A549 (cell line): ENCODE measurements around the gene AKR7A2. TPM values are rescaled to one million over a fixed set of nuclear protein-coding genes. Genes with fewer than 3 reads are reported as not detected.

ENCODE experiments used
- ATAC-seq, 2 experiments: fragments of 200-7000 bp in 1 of 2; fragments of >200 bp in 1 of 2; cut with Nextera tagmentation in 1 of 2; cut with Tn5 transposase in 1 of 2; 3 replicates each; pipeline versions ENCODE4 v1.8.0 to v1.9.1; 2018 to 2020; ENCODE audit warnings: mild to moderate bottlenecking in 1 of 2, moderate library complexity in 1 of 2
- CTCF ChIA-PET: fragments of 300-600 bp; sonication (Branson Sonifier 250); formaldehyde crosslinking; extraction: SDS; loops from one replicate; lab custom pipeline; 2021; ENCODE audit warnings: antibody characterized with exemption, inconsistent platforms; lab: Yijun Ruan, JAX
- POLR2A ChIA-PET: fragments of 350-600 bp; formaldehyde crosslinking; extraction: SDS; loops from one replicate; lab custom pipeline; 2021; ENCODE audit warnings: antibody characterized with exemption, inconsistent platforms; lab: Yijun Ruan, JAX
- DNase-seq, 2 experiments: peaks; one replicate each; pipeline versions ENCODE4 v3.0.0 to v3.0.0-alpha.2; 2011 to 2016; ENCODE audit warnings: low read depth in 1 of 2, low spot score in 1 of 2
- FAIRE-seq: peaks from 2 replicates; lab custom pipeline; 2011; peaks lifted over from hg19 to GRCh38; lab: Jason Lieb, UNC
- H3K27ac ChIP-seq, 2 experiments: fragments of >200 bp; sonication (Bioruptor Twin); formaldehyde crosslinking; 3 replicates each; pipeline ENCODE4 v1.5.1; 2016 to 2017
- H3K4me1 ChIP-seq: fragments of >200 bp; sonication (Bioruptor Twin); formaldehyde crosslinking; 3 replicates; pipeline ENCODE4 v1.6.1; 2016
- H3K4me2 ChIP-seq: fragments of >200 bp; sonication (Bioruptor Twin); formaldehyde crosslinking; 3 replicates; pipeline ENCODE4 v1.6.1; 2016
- H3K4me3 ChIP-seq: fragments of >200 bp; sonication (Bioruptor Twin); formaldehyde crosslinking; 3 replicates; pipeline ENCODE4 v1.5.1; 2016
- H3K9me3 ChIP-seq: fragments of >200 bp; sonication (Bioruptor Twin); formaldehyde crosslinking; 3 replicates; pipeline ENCODE4 v1.6.1; 2016
- BHLHE40 ChIP-seq: IDR thresholded peaks from 2 replicates; pipeline ENCODE4 v1.6.1; 2012; ENCODE audit warnings: low read depth, low read length, inconsistent platforms
- CBX2 ChIP-seq: fragments of 200-600 bp; sonication (generic); IDR thresholded peaks from 2 replicates; pipeline ENCODE4 v1.6.1; 2016; ENCODE audit warnings: low read depth, mild to moderate bottlenecking, borderline replicate concordance
- CBX8 ChIP-seq: fragments of 200-600 bp; sonication (generic); IDR thresholded peaks from 2 replicates; pipeline ENCODE4 v1.6.1; 2016
- CEBPB ChIP-seq, 2 experiments: fragments of >200 bp in 1 of 2; sonication (Bioruptor Twin) in 1 of 2; formaldehyde crosslinking in 1 of 2; IDR thresholded peaks; 2 replicates each; pipeline ENCODE4 v1.6.1; 2012 to 2016
- CHD2 ChIP-seq: fragments of 150-350 bp; IDR thresholded peaks from 2 replicates; pipeline ENCODE4 v1.6.1; 2014; ENCODE audit warnings: low read length; ENCODE audit not compliant: partially characterized antibody
- EHF ChIP-seq: fragments of 250-450 bp; sonication (Bioruptor Pico); IDR thresholded peaks from 2 replicates; pipeline ENCODE4 v1.5.0; 2020; ENCODE audit warnings: mild to moderate bottlenecking
- ESRRA ChIP-seq: fragments of 150-350 bp; IDR thresholded peaks from 2 replicates; pipeline ENCODE4 v1.6.1; 2014; ENCODE audit warnings: mild to moderate bottlenecking, low read length, borderline replicate concordance
- GATA3 ChIP-seq: IDR thresholded peaks from 2 replicates; pipeline ENCODE4 v1.6.1; 2012; ENCODE audit warnings: borderline replicate concordance
- HDAC2 ChIP-seq: fragments of 200-600 bp; sonication (generic); IDR thresholded peaks from 2 replicates; pipeline ENCODE4 v1.6.1; 2016
- HOXB5 ChIP-seq: fragments of 250-450 bp; sonication (Bioruptor Pico); IDR thresholded peaks from 2 replicates; pipeline ENCODE4 v1.5.0; 2020; ENCODE audit warnings: mild to moderate bottlenecking, moderate library complexity
- KDM1A ChIP-seq: fragments of 200-600 bp; sonication (generic); IDR thresholded peaks from 2 replicates; pipeline ENCODE4 v1.6.1; 2016; ENCODE audit warnings: low read depth, mild to moderate bottlenecking
- KDM5A ChIP-seq: fragments of 200-600 bp; sonication (generic); IDR thresholded peaks from 2 replicates; pipeline ENCODE4 v1.6.1; 2016; ENCODE audit warnings: antibody characterized with exemption, mild to moderate bottlenecking
- MAZ ChIP-seq: fragments of 150-350 bp; IDR thresholded peaks from 2 replicates; pipeline ENCODE4 v1.6.1; 2014; ENCODE audit warnings: antibody characterized with exemption, low read depth, low read length, borderline replicate concordance
- NFE2L2 ChIP-seq: fragments of 150-350 bp; conservative IDR thresholded peaks from 2 replicates; pipeline ENCODE4 v1.6.1; 2014; ENCODE audit warnings: low read length
- PHF8 ChIP-seq: fragments of 200-600 bp; sonication (generic); IDR thresholded peaks from 2 replicates; pipeline ENCODE4 v1.6.1; 2016; ENCODE audit warnings: low read depth, mild to moderate bottlenecking, antibody characterized with exemption, moderate library complexity, borderline replicate concordance
- RAD21 ChIP-seq, 2 experiments: fragments of >200 bp in 1 of 2; sonication (Bioruptor Twin) in 1 of 2; formaldehyde crosslinking in 1 of 2; IDR thresholded peaks in 1 of 2; conservative IDR thresholded peaks in 1 of 2; 2 replicates in 1 of 2; 3 replicates in 1 of 2; pipeline ENCODE4 v1.6.1; 2012 to 2018; ENCODE audit warnings: inconsistent platforms in 1 of 2
- RARB ChIP-seq: fragments of 250-450 bp; sonication (Bioruptor Pico); IDR thresholded peaks from 2 replicates; pipeline ENCODE4 v1.8.0; 2021; ENCODE audit warnings: mild to moderate bottlenecking, moderate library complexity
- RFX5 ChIP-seq: fragments of 450-650 bp; IDR thresholded peaks from 2 replicates; pipeline ENCODE4 v1.7.1; 2014; ENCODE audit warnings: antibody characterized with exemption, mild to moderate bottlenecking, moderate library complexity
- RNF2 ChIP-seq: fragments of 200-600 bp; sonication (generic); IDR thresholded peaks from 2 replicates; pipeline ENCODE4 v1.6.1; 2016; ENCODE audit warnings: low read depth, mild to moderate bottlenecking, antibody characterized with exemption, moderate library complexity, borderline replicate concordance
- TFCP2L1 ChIP-seq: fragments of 250-450 bp; sonication (Bioruptor Pico); IDR thresholded peaks from 2 replicates; pipeline ENCODE4 v1.5.0; 2021; ENCODE audit warnings: mild to moderate bottlenecking
- TP53 ChIP-seq: fragments of 250-450 bp; sonication (Bioruptor Pico); IDR thresholded peaks from 2 replicates; pipeline ENCODE4 v1.5.0; 2021; ENCODE audit warnings: mild to moderate bottlenecking, moderate library complexity
- ZFP36 ChIP-seq: fragments of 450-650 bp; IDR thresholded peaks from 2 replicates; pipeline ENCODE4 v1.6.1; 2014; ENCODE audit warnings: borderline replicate concordance; ENCODE audit not compliant: partially characterized antibody
- ZNF302 ChIP-seq: fragments of 250-450 bp; sonication (Bioruptor Pico); IDR thresholded peaks from 2 replicates; pipeline ENCODE4 v1.9.0; 2021; ENCODE audit warnings: inconsistent platforms, mild to moderate bottlenecking, moderate library complexity
- WGBS: methylation state at CpG from one replicate; pipeline ENCODE4 v1.1.6; 2017; ENCODE audit errors: missing lambda C conversion rate; 5-methylcytosine and 5-hydroxymethylcytosine counted together
- polyA plus RNA-seq, 4 experiments: library from polyadenylated mRNA; depleted of rRNA in 3 of 4; stranded (reverse); fragments of >200 nt; fragmentation: RNase III in 1 of 4; extraction: RNeasy Plus Mini Kit Qiagen cat#74134 plus additional on column Dnase treatment in 1 of 4; gene quantifications; 2 replicates in 3 of 4; 3 replicates in 1 of 4; pipeline ENCODE4 v1.2.3, GENCODE V29; 2011 to 2017
- TF ChIP-seq, protein P1 (sequence below): fragments of 250-450 bp; sonication (Bioruptor Pico); IDR thresholded peaks from 2 replicates; pipeline ENCODE4 v1.5.0; 2020; ENCODE audit warnings: low read depth, mild to moderate bottlenecking, moderate library complexity
- TF ChIP-seq, protein P2 (sequence below): IDR thresholded peaks from 2 replicates; pipeline ENCODE4 v1.6.1; 2012
- TF ChIP-seq, protein P3 (sequence below): fragments of 250-450 bp; sonication (Bioruptor Pico); IDR thresholded peaks from 2 replicates; pipeline ENCODE4 v1.5.0; 2021; ENCODE audit warnings: mild to moderate bottlenecking, moderate library complexity, borderline replicate concordance
- TF ChIP-seq, protein P4 (sequence below): fragments of 150-350 bp; IDR thresholded peaks from 2 replicates; pipeline ENCODE4 v1.6.1; 2014; ENCODE audit warnings: low read depth, mild to moderate bottlenecking, low read length

The AKR7A2 gene
- polyA plus RNA-seq, 2 of the 4 experiments (the other 2 are of a cell fraction), result 22.2 to 31.4 TPM

DNA sequence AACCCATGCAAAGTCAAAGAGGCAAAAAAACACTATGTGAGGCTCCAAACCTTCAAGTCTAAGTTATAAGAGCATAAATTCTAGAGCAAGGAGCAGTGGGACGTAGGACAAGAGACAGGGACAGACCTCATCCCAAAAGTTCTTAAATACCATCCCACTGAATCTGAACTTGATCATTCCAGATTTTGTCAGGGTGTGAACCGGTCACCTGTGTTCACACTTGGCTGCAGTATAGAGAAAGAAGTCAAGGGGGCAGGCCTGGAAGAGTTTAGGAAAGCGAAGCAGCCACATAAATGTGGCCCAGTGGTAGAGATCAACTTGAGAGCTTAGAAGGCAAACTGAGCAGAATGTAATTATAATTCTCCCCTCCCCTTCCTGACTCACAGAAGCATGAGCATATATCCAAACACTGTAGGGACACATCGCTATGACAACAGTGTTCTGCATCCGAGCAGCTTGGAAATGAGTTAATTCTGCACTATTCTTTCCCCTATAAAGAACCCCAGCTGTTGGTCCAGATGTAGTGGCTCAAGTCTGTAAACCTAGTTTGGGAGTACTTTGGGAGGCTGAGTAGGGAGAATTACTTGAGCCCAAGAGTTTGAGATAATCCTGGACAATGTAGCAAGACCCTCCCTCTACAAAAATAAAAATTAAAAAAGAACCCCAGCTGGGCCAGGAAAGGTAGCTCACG lies 2.7 kb downstream of the AKR7A2 start:
- no peak overlapping the region for H3K27ac ChIP-seq
- ChIA-PET CTCF (interaction anchor here (0.6 to 1.3 kb wide), 4 partner anchors 43 to 345 kb away, joined by 3 read pairs; no protein-coding TSS in a partner anchor), POLR2A (no interaction called here)
- no peak overlapping the region for H3K4me2 ChIP-seq
- WGBS, result 90% methylated on average over 6 of the region's 6 CpGs
- H3K4me1 ChIP-seq, result peaks cover 17% of the 10 kb centered on the region; the same call in 2 of the 3 replicates
- FAIRE-seq (no peak), ATAC-seq (no peak), DNase-seq (no peak)
- no peaks in the 10 kb centered on the region for H3K9me3 ChIP-seq
- TF ChIP-seq GATA3, result no peak
- TF ChIP-seq TFCP2L1 (CRISPR knock-in tag), result no peak
- TF ChIP-seq, protein P1, sequence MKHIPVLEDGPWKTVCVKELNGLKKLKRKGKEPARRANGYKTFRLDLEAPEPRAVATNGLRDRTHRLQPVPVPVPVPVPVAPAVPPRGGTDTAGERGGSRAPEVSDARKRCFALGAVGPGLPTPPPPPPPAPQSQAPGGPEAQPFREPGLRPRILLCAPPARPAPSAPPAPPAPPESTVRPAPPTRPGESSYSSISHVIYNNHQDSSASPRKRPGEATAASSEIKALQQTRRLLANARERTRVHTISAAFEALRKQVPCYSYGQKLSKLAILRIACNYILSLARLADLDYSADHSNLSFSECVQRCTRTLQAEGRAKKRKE (CRISPR knock-in tag), result no peak
- no peak for TF ChIP-seq RAD21 (conservative IDR thresholded peaks at IDR 0.05 in 1 of 2, IDR thresholded peaks at IDR 0.05 in 1 of 2)
- TF ChIP-seq ZNF302, result no peak
- no peak for TF ChIP-seq CBX2
- no peak for TF ChIP-seq CBX8
- TF ChIP-seq HDAC2, result no peak
- TF ChIP-seq NFE2L2, result no peak
- no peak for TF ChIP-seq TP53 (CRISPR knock-in tag)
- TF ChIP-seq RNF2, result no peak
- H3K4me3 ChIP-seq, result no peak overlapping the region

DNA sequence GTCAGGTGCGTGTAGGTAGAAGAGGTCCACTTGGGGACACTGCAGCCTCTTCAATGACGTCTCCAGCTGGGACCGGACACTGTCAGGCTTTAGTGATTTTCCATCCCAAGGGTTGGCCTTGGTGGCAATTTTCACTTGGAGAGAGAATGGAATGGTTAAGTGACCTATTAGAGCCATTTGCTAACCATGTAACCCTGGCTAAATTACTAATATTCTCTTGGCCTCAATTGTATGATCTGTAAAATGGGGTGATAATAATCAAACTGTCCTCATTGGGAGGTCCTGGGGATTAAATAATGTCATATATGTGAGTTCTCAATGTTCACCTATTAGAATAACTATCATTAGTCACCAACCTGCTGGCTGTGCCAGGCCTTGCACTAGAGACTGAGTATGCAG lies 3.4 kb downstream of the AKR7A2 start:
- no peaks in the 10 kb centered on the region for H3K9me3 ChIP-seq
- 100% methylated on average over 2 of the region's 3 CpGs for WGBS
- no peak for FAIRE-seq
- TF ChIP-seq PHF8 (no peak), TFCP2L1 (CRISPR knock-in tag) (no peak), MAZ (no peak), RFX5 (no peak), EHF (CRISPR knock-in tag) (no peak), GATA3 (no peak), ESRRA (no peak), HDAC2 (no peak), KDM1A (no peak), ZFP36 (no peak), RARB (no peak), RAD21 (conservative IDR thresholded peaks at IDR 0.05 in 1 of 2, IDR thresholded peaks at IDR 0.05 in 1 of 2) (no peak), CHD2 (no peak)
- TF ChIP-seq, protein P2, sequence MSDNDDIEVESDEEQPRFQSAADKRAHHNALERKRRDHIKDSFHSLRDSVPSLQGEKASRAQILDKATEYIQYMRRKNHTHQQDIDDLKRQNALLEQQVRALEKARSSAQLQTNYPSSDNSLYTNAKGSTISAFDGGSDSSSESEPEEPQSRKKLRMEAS, result no peak
- H3K27ac ChIP-seq, result no peak overlapping the region
- CTCF ChIA-PET, result no interaction called here
- H3K4me1 ChIP-seq, result peaks cover 15% of the 10 kb centered on the region; the same call in 2 of the 3 replicates
- POLR2A ChIA-PET, result no interaction called here
- no peak overlapping the region for H3K4me3 ChIP-seq
- H3K4me2 ChIP-seq, result no peak overlapping the region
- no peak for ATAC-seq
- DNase-seq, result no peak

DNA sequence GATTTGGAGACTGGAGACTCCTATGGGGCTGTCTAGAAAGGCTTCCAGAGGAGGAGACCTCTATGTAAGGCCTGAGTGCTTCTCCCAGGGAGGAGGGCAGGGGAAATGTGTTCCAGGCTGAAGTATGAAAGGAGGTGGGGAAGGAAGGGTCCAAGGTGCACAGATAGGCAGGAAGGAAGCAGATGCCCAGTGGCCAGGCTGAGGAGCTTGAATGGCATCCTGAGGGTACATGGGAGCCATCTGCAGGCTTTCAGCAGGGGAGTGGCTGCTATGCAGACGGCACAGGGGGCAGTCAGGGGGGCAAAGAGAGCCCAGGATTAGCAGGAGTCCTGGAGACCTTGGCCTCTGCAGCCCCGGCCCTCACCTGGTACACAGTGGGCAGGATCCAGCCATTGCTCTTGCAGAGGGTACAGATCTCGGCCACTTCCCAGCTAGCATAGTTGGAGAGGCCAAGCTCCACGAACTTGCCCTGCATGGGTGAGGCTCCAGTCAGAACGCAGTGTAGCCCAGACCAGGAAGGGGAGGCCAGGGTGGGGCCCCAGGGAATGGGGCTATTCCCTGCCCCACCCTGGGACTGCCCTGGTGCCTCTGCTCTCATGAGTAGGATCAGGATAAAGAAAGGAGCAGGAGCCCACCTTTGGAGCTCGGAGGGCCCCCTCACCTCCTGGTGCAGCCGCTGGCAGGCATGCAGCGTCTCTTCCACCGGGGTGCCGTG lies 4.0 kb downstream of the AKR7A2 start:
- 82% methylated on average over 5 of the region's 10 CpGs for WGBS
- Histone ChIP-seq H3K4me1 (peaks cover 9% of the 10 kb centered on the region; the same call in 2 of the 3 replicates), H3K9me3 (no peaks in the 10 kb centered on the region), H3K27ac (no peak overlapping the region), H3K4me3 (no peak overlapping the region), H3K4me2 (no peak overlapping the region)
- DNase-seq, result no peak
- CTCF ChIA-PET, result no interaction called here
- POLR2A ChIA-PET, result no interaction called here
- ATAC-seq, result no peak
- no peak for FAIRE-seq
- TF ChIP-seq, protein P3, sequence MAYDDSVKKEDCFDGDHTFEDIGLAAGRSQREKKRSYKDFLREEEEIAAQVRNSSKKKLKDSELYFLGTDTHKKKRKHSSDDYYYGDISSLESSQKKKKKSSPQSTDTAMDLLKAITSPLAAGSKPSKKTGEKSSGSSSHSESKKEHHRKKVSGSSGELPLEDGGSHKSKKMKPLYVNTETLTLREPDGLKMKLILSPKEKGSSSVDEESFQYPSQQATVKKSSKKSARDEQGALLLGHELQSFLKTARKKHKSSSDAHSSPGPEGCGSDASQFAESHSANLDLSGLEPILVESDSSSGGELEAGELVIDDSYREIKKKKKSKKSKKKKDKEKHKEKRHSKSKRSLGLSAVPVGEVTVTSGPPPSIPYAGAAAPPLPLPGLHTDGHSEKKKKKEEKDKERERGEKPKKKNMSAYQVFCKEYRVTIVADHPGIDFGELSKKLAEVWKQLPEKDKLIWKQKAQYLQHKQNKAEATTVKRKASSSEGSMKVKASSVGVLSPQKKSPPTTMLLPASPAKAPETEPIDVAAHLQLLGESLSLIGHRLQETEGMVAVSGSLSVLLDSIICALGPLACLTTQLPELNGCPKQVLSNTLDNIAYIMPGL, result no peak
- TF ChIP-seq HOXB5 (CRISPR knock-in tag), result no peak
- TF ChIP-seq, protein P4, sequence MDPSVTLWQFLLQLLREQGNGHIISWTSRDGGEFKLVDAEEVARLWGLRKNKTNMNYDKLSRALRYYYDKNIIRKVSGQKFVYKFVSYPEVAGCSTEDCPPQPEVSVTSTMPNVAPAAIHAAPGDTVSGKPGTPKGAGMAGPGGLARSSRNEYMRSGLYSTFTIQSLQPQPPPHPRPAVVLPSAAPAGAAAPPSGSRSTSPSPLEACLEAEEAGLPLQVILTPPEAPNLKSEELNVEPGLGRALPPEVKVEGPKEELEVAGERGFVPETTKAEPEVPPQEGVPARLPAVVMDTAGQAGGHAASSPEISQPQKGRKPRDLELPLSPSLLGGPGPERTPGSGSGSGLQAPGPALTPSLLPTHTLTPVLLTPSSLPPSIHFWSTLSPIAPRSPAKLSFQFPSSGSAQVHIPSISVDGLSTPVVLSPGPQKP, result no peak
- TF ChIP-seq KDM5A, result no peak
- no peak for TF ChIP-seq RFX5
- TF ChIP-seq ESRRA, result no peak
- no peak for TF ChIP-seq BHLHE40
- TF ChIP-seq TFCP2L1 (CRISPR knock-in tag), result no peak
- no peak for TF ChIP-seq CEBPB (IDR thresholded peaks at IDR 0.05)
- no peak for TF ChIP-seq KDM1A
- no peak for TF ChIP-seq RARB
- TF ChIP-seq TP53 (CRISPR knock-in tag), result no peak
- TF ChIP-seq EHF (CRISPR knock-in tag), result no peak
- TF ChIP-seq, protein P1 (CRISPR knock-in tag), result no peak
